Fibroblast of upper back skin (primary cell): ENCODE measurements around the gene CCDC6.
"Not testable (repeated sequence)": the region's sequence is repeated elsewhere in the genome, so short reads cannot be mapped to it uniquely, and the experiment has no call there.

Experiments
- DNase-seq: peaks from one replicate; pipeline ENCODE4 v3.0.0-alpha.2; 2013

The CCDC6 gene

DNA sequence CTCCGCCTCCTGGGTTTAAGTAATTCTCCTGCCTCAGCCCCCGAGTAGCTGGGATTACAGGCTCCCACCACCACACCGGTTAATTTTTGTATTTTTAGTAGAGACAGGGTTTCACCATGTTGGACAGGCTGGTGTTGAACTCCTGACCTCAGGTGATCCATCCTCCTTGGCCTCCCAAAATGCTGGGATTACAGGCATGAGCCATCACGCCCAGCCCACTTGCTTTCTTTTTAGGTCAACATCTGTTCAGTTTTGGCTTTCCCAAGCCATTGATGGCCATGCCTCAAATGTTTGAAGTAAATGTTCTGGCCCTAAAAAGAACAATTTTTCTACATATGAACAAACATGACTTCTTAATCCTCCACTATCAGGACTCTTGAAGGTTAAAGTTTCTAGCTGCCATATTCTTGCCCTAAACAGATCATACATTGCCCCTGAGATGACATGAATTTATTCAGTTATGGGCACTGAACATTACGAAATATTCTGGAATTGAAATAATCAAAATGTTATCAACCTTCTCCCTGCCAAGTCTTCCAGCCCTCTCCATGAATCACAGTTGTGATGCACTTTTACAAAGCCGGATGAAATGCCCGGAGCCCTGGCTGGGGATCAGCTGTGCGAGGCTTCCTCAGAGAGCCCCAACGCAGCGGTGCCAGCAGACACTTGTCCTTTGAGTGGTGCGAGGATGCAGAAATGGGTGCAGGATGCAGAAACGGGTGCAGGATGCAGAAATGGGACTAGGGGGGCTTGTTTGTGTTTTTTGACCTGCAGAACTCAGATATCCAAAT is 156.0 kb downstream of the CCDC6 start:
- DNase-seq = no peak

DNA sequence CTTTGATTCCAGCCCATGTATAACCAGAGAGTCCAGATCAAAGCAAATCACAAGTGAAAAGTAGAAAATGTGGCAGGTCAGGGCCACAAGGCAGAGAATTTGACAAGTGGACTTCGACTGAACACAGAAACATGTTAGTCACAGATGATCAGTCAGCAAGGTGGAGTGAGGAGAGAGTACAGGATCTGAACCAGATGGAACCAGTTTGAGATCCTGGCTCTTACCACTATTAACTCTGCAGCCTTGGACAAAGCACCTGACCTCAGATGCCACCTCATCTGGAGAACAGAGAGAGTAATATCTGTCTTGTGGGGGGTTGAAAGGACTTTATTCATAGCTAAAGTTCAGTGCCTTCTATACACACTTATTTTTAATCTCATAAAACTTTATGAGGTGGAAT is 157.5 kb downstream of the CCDC6 start:
- DNase-seq = no peak

DNA sequence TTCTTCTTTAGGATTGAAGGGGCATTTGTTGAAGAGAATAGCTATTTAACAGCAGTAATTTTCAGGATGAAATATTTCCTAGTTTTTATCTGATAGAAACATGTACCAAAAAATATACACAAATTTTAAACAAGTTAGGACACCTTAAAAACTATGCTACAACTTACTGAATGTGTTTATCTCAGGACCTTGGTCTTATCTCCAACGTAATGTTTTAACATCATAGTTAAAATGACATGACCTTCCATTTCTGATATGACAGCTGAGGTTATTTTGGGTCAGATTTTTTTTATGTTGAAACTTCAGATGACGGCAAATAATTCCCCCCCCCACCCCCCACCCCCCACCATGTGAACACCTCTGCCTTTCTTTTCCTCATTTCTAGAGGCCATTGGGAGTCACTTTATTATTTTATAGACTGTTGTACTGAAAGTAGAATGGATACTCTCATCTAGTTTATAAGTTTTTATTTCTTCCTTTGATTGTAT is 161.1 kb downstream of the CCDC6 start:
- DNase-seq = no peak

DNA sequence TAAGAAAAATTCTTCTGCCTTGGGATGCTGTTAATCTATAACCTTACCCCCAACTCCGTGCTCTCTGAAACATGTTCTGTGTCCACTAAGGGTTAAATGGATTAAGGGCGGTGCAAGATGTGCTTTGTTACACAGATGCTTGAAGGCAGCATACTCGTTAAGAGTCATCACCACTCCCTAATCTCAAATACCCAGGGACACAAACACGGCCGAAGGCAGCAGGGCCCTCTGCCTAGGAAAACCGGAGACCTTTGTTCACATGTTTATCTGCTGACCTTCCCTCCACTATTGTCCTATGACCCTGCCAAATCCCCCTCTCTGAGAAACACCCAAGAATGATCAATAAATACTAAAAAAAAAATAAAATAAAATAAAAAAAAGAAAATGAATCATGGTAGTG is 161.6 kb downstream of the CCDC6 start:
- DNase-seq = not testable (repeated sequence)

DNA sequence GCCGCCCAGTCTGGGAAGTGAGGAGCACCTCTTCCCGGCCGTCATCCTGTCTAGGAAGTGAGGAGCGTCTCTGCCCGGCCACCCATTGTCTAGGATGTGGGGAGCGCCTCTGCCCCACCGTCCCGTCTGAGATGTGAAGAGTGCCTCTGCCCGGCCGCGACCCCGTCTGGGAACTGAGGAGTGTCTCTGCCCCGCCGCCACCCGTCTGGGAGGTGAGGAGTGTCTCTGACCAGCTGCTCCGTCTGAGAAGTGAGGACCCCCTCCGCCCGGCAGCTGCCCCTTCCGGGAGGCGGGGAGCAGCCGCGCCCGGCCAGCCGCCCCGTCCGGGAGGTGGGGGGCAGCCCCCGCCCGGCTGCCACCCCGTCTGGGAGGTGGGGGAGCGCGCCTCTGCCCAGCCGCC is 162.2 kb downstream of the CCDC6 start:
- not testable (repeated sequence) for DNase-seq

DNA sequence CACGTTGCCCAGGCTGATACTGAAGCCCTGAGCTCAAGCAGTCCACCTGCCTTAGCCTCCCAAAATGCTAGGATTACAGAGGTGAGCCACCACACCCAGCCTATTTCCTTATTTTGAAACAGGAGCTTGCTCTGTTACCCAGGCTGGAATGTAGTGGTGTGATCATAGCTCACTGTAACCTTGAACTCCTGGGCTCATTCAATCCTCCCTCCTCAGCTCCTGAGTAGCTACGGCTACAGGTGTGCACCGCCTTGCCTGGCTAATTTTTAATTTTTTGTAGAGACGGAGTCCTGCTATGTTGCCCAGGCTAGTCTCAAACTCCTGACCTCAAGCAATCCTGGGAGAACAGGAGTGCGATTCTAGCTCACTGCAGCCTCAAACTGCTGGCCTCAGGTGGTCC is 164.8 kb downstream of the CCDC6 start:
- no peak for DNase-seq

DNA sequence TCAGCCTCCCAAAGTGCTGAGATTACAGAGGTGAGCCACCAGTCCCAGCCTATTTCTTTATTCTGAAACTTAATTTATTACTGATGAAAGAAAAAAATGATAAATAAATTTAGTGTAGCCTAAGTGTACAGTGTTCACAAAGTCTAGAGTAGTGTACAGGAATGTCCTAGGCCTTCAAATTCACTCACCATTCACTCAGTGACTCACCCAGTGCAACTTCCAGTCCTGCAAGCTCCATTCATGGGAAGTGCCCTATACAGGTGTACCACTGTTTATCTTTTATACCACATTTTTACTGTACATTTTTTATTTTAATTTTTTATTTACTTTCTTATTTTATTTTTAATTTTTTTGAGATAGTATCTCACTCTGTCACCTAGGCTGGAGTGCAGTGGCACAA is 165.3 kb downstream of the CCDC6 start:
- no peak for DNase-seq
